Colon (tissue), 2 donors: ENCODE results near the gene ADCY9.
"Not testable (repeated sequence)": the region's sequence is repeated elsewhere in the genome, so short reads cannot be mapped to it uniquely, and the experiment has no call there.

Experiments
- FAIRE-seq: peaks from 2 replicates; lab custom pipeline; 2012; peaks lifted over from hg19 to GRCh38; lab: Jason Lieb, UNC
- donor health status: control.
- donor health status: control.

The ADCY9 gene

GRCh38 chr16:3949946-3950342 lies 166.3 kb downstream of the ADCY9 start:
- no peak for FAIRE-seq

DNA sequence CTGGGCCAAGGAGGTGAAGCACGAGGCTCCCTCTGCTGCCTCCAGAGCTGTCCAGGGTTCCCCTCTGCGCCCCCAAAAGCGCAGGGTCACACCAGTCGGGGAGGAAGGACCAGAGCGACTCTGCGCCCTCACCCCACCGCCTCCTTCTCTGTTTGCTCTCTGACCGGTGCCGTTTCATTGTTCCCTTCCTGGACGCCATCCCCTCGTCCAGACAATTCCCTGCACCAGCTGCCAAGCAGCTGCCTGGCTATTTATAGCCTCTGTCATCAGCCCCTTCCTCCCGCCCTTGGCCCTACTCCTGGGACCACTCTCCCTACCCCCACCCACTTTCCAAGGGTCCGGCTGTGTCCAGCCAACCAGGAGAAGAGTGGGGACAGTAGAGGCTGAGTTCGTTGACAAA lies 167.0 kb downstream of the ADCY9 start:
- no peak for FAIRE-seq

- no peak for FAIRE-seq
These were observed 167.8 kb downstream of the ADCY9 start for GRCh38 chr16:3948378-3948995.

- FAIRE-seq: no peak
These were observed 169.6 kb downstream of the ADCY9 start for GRCh38 chr16:3946604-3947180.

- no peak for FAIRE-seq
These were observed 170.3 kb downstream of the ADCY9 start for GRCh38 chr16:3945751-3946603.

GRCh38 chr16:3944457-3944856 lies 171.8 kb downstream of the ADCY9 start:
- not testable (repeated sequence) for FAIRE-seq

- not testable (repeated sequence) for FAIRE-seq
These were observed 174.1 kb downstream of the ADCY9 start for GRCh38 chr16:3942146-3942545.

GRCh38 chr16:3938843-3939624 lies 177.2 kb downstream of the ADCY9 start:
- FAIRE-seq: no peak

DNA sequence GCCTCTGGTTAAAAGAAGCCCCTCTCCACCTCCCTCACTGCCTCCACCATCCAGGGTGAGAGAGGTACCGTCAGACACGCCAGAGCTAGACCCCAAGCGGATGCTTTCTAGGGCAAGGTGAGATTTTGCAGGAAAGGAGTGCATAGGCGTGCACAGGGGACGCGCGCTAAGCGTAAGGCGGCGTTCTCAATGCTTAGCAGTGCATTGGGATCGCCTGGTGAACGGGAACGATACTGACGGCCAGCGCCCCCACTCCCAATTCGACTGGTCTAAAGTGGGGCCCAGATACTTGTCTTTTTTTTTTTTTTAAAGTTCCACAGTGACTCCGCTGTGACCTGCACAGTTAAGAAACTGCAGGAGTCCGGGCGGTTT lies 177.8 kb downstream of the ADCY9 start:
- no peak for FAIRE-seq

- FAIRE-seq: no peak
These were observed 179.0 kb downstream of the ADCY9 start for GRCh38 chr16:3937066-3937875.

GRCh38 chr16:3935921-3936320 lies 180.3 kb downstream of the ADCY9 start:
- FAIRE-seq: no peak

DNA sequence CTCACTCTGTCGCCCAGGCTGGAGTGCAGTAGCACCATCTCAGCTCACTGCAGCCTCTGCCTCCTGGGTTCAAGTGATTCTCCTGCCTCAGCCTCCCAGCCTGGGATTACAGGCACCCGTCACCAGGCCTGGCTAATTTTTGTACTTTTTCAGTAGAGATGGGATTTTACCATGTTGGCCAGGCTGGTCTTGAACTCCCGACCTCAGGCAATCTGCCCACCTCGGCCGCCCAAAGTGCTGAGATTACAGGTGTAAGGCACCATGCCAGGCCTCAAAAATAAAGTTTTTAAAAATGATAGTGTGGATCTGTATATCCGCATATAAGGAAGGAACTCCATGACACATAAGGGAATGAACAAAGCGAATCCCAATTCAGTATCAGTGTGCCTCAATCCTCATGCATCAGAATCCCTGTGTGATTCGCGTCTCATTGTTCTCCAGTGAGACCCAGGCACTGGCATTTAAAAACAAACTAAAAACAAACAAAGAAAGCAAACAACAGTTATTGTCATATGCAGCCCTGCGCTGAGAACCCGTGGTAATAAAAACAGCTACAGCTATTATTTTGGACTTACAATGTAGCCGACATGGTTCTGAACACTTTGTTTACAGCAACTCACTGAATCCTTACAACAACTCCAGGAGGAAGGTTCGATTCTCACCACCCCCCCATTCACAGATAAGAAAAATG lies 181.6 kb downstream of the ADCY9 start:
- FAIRE-seq: no peak

DNA sequence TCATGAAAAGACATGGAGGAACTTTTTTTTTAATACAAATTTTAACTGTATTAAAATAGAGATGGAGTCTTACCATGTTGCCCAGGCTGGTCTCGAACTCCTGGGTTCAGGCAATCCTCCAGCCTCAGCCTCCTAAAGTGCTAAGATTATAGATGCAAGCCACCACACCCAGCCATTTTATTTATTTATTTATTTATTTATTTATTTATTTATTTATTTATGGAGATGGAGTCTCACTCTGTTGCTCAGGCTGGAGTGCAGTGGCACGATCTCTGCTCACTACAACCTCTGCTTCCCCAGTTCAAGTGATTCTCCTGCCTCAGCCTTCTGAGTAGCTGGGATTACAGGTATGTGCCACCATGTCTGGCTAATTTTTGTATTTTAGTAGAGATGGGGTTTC lies 189.1 kb downstream of the ADCY9 start:
- FAIRE-seq: not testable (repeated sequence)

- FAIRE-seq: no peak
These were observed 191.5 kb downstream of the ADCY9 start for GRCh38 chr16:3924763-3925162.

DNA sequence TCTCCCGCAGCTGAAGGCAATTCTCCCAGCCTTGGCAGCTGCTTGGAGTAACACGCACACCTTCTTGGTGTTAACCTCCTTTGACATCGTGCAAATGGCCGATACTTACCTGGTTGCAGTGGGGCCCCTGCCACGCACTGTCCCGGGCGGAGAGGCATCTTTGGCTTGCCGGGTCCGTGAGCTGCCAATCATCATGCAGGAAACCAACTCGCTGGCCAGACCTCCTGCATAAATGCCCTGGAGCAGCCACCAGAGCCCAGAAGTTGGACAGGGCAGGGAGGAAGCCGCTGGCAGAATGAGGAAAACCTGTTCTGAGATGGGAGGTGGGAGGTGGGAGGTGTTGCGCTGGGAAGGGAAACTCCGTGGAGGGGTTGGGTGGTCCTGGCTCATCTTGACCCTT lies 194.0 kb downstream of the ADCY9 start:
- FAIRE-seq: no peak

DNA sequence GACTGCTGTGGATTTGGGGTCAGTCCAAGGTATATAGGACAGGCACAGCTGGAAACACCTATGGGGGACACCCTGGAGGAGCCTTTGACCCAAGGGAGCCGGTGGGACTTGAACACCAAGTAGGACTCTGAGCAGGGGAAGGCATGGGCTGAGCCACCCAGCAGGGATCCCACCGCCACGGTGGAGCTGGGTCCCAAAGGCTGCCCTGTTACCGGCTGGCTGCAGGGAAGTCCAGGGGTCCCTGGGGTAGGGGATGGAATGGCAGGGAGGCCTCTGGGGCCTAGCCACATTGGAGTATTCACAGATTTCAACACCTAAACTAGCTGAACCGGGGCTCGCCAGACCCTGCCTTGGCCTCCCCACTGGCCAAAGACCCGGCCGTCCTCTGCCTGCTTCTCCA lies 196.0 kb downstream of the ADCY9 start:
- FAIRE-seq: no peak

DNA sequence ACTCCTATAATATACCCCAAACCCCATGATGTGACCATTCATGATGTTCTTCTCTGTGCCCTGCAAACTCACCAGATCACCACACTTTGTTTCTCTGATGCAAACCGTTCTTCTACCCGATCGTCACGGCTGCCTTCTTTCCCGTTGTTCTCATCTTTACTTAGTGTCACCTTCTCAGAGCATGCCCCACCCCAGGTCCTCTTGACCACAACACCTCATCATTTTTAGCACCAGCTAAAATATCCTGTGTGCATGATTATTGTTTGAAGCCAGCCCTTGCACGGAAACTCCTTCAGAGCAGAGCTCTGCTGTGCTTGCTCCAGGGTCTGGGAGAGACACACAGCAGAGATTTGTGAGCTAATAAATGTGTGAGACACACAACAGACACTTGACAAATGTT lies 196.8 kb downstream of the ADCY9 start:
- no peak for FAIRE-seq

GRCh38 chr16:3915426-3916260 lies 200.6 kb downstream of the ADCY9 start:
- FAIRE-seq: no peak

DNA sequence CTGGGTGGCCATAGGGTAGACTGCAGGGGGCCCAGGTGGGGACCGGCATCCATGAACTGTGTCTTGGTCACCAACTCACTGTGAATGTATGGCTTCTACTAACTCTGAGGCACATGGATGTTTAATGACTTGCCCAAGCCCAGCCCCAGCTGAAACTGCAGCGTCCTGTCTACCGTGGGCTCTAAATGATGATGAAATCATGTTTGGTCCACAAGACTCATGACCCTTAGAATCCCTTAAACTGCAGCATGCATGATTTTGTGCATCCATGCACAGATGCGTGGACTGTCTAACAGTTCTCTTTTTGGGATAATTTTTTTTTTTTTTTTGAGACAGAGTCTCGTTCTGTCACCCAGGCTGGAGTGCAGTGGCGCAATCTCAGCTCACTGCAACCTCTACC lies 203.3 kb downstream of the ADCY9 start:
- no peak for FAIRE-seq
